Uterus (tissue), 4 donors: Measurements from ENCODE around the gene ME1. TPM values are rescaled to one million over a fixed set of nuclear protein-coding genes. Genes with fewer than 3 reads are reported as not detected.

Source experiments
- DNase-seq, 2 donors: peaks; one replicate each; pipeline ENCODE4 v3.0.0-alpha.2; 2019 to 2020
- H3K27ac ChIP-seq, 2 donors: fragments of 200-600 bp; sonication (generic); 1 replicate in 1 of 2; 2 replicates in 1 of 2; pipeline ENCODE4 v1.5.1; 2016 to 2018
- H3K27me3 ChIP-seq, 2 donors: fragments of 200-600 bp; sonication (generic); one replicate each; pipeline ENCODE4 v1.5.1; 2018 to 2019; ENCODE audit warnings: control low read depth in 1 of 2
- H3K36me3 ChIP-seq, 2 donors: fragments of 200-600 bp; sonication (generic); one replicate each; pipeline ENCODE4 v1.5.1; 2019; ENCODE audit warnings: control low read depth in 1 of 2
- H3K4me1 ChIP-seq, 2 donors: fragments of 200-600 bp; sonication (generic); one replicate each; pipeline ENCODE4 v1.5.1; 2018 to 2019; ENCODE audit warnings: control low read depth in 1 of 2
- H3K4me3 ChIP-seq, 2 donors: fragments of 200-600 bp; sonication (generic); 1 replicate in 1 of 2; 2 replicates in 1 of 2; pipeline ENCODE4 v1.5.1; 2018 to 2019; ENCODE audit warnings: mild to moderate bottlenecking in 1 of 2
- H3K9me3 ChIP-seq, 2 donors: fragments of 200-600 bp; sonication (generic); one replicate each; pipeline ENCODE4 v1.5.1; 2019; ENCODE audit warnings: control low read depth in 1 of 2
- CTCF ChIP-seq, 4 experiments: fragments of 200-600 bp in 2 of 4; fragments of 450-650 bp in 2 of 4; sonication (generic) in 2 of 4; IDR thresholded peaks; one replicate each; pipeline ENCODE4 v1.5.1; 2016 to 2019; ENCODE audit warnings: antibody characterized with exemption in 4 of 4, mild to moderate bottlenecking in 2 of 4, moderate library complexity in 1 of 4
- POLR2A ChIP-seq, 2 donors: fragments of 450-650 bp; IDR thresholded peaks; one replicate each; pipeline ENCODE4 v1.6.1; 2016; ENCODE audit warnings: antibody characterized with exemption in 2 of 2, mild to moderate bottlenecking in 1 of 2, moderate library complexity in 1 of 2
- intact Hi-C: fragments of 100-400 bp; cut with DNase I; formaldehyde crosslinking; loops from one replicate; pipeline ENCODE4 v1.15.1; 2023; ENCODE audit warnings: low total_unique reads
- total RNA-seq, 4 donors: library from RNA; depleted of rRNA in 3 of 4; stranded (reverse); fragments of >200 nt in 3 of 4; gene quantifications; one replicate each; pipeline versions ENCODE4 v1.1.0 to v1.2.4, GENCODE V29; 2014 to 2023
- donor health status: DM: yes; HTN: yes; CAD: no.

Gene ME1
- total RNA-seq, 4 donors from 2014 or later, result 1.0 to 18.5 (median 3.2) TPM

DNA sequence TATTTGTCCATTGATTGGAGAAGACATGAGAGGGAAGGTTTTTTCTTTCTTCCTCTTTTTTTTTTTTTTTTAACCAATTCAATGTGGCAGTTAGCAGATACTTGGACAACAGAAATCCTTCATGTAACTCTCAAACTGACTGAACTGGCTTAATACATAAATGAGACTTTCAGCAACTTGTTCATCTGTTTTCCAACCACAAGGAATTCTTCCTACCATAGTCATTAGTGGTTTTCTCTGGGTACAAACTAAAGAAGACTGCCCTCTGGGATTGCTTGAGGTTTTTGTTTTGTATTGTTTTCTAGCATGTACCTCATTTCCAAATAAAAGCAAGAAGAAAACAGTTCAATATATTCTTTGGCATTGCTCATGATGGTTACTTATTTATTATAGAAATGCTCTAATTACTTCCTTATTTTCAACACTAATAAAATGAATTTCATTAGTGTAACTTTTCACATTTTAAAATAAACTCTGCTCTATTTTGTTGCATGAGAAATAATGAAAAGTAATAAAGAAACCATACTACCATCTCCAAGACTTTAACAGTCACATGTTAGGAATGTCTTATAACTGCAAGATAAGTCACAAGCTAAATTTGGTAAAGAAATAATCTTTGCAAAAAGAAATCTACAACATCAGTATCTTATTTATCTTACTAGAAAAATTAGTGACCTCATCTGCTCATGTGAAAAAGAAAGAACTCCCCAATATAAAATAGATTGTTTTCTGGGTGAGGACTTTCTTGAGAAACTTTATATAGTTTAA, 52.0 kb downstream of the ME1 start:
- Histone ChIP-seq H3K4me3 (no peak overlapping the region), H3K9me3 (no peaks in the 10 kb centered on the region), H3K27ac (no peak overlapping the region), H3K36me3 (no peaks in the 10 kb centered on the region), H3K4me1 (no peaks in the 10 kb centered on the region), H3K27me3 (no peaks in the 10 kb centered on the region)
- no peak for DNase-seq
- TF ChIP-seq CTCF (IDR thresholded peaks at IDR 0.05) (no peak), POLR2A (IDR thresholded peaks at IDR 0.05) (no peak)
- intact Hi-C loops, result no loop called here

DNA sequence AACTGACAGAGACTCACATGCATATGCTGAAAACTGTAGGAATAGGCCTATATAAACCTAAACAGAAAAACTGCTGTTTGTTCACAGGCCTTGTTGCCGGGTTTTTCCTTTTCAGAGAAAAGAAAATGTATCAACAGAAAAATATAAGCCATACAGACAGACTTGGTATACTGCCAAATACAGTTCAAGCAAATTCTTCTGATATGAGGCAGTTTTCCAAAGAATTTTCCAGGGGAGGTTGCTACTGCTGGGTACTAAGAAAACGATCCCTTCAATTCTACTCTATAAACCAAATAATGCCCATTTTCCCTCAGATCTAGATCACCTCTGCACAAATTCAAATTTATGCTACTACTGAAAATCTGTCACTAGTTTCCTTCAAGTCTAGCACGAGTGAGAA, 59.4 kb downstream of the ME1 start:
- intact Hi-C loops, result no loop called here
- TF ChIP-seq CTCF (IDR thresholded peaks at IDR 0.05), result no peak
- TF ChIP-seq POLR2A (IDR thresholded peaks at IDR 0.05), result no peak
- no peaks in the 10 kb centered on the region for H3K36me3 ChIP-seq
- no peaks in the 10 kb centered on the region for H3K27me3 ChIP-seq
- H3K4me1 ChIP-seq, result no peaks in the 10 kb centered on the region
- no peak for DNase-seq
- H3K4me3 ChIP-seq, result no peak overlapping the region
- H3K27ac ChIP-seq, result no peak overlapping the region
- H3K9me3 ChIP-seq, result no peaks in the 10 kb centered on the region

DNA sequence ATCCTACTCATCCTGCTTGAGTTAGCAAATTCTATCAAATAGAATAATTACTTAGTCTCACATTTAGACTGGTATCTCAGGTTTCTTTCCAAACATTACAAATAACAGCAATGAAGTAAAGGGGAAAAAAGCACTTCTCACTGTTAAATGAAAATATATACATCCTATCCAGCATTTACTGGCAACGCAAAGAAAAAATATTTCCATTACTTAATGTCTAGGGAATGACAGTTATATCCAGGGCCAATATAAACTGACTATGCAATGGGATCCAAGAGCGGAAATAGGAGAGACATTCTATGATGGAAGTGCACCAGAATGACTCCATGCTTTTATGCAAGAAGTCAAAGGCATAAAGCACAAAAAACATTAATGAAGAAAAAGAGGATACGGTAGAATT, 60.3 kb downstream of the ME1 start:
- H3K9me3 ChIP-seq, result no peaks in the 10 kb centered on the region
- intact Hi-C loops, result no loop called here
- H3K36me3 ChIP-seq, result no peaks in the 10 kb centered on the region
- no peaks in the 10 kb centered on the region for H3K27me3 ChIP-seq
- DNase-seq, result no peak
- H3K4me1 ChIP-seq, result no peaks in the 10 kb centered on the region
- H3K4me3 ChIP-seq, result no peak overlapping the region
- TF ChIP-seq POLR2A (IDR thresholded peaks at IDR 0.05) (no peak), CTCF (IDR thresholded peaks at IDR 0.05) (no peak)
- H3K27ac ChIP-seq, result no peak overlapping the region

- Histone ChIP-seq H3K9me3 (no peaks in the 10 kb centered on the region), H3K4me3 (no peak overlapping the region), H3K4me1 (no peaks in the 10 kb centered on the region), H3K27me3 (no peaks in the 10 kb centered on the region), H3K36me3 (no peaks in the 10 kb centered on the region), H3K27ac (no peak overlapping the region)
- no peak for TF ChIP-seq CTCF (IDR thresholded peaks at IDR 0.05)
- TF ChIP-seq POLR2A (IDR thresholded peaks at IDR 0.05), result no peak
- intact Hi-C loops, result no loop called here
- no peak for DNase-seq
Measured at GRCh38 chr6:83369692-83370091, 61.2 kb downstream of the ME1 start.

GRCh38 chr6:83368577-83368976, 62.3 kb downstream of the ME1 start:
- Histone ChIP-seq H3K9me3 (no peaks in the 10 kb centered on the region), H3K4me1 (no peaks in the 10 kb centered on the region), H3K27ac (no peak overlapping the region), H3K27me3 (no peaks in the 10 kb centered on the region), H3K4me3 (no peak overlapping the region), H3K36me3 (no peaks in the 10 kb centered on the region)
- TF ChIP-seq CTCF (IDR thresholded peaks at IDR 0.05) (no peak), POLR2A (IDR thresholded peaks at IDR 0.05) (no peak)
- intact Hi-C loops, result no loop called here
- DNase-seq, result no peak
